HCT116 (cell line): ENCODE results near the gene HEPN1. TPM values are rescaled to one million over a fixed set of nuclear protein-coding genes. Genes with fewer than 3 reads are reported as not detected.

Experiments
- ATAC-seq: fragments of 200-7000 bp; cut with Tn5 transposase; 2 replicates; pipeline ENCODE4 v1.9.1; 2020; ENCODE audit warnings: mild to moderate bottlenecking, moderate library complexity
- BruUV-seq: library from RNA; stranded (reverse); fragments of 400-500 nt; replicated peaks from 2 replicates; lab custom pipeline; 2021; lab: Mats Ljungman, UMichigan
- CTCF ChIA-PET: fragments of 300-600 bp; sonication (Branson Sonifier 250); formaldehyde crosslinking; loops from one replicate; lab custom pipeline; 2021; ENCODE audit warnings: antibody characterized with exemption; lab: Charles Lee
- POLR2A ChIA-PET: fragments of 300-600, 350-600 bp; sonication (Branson Sonifier 250); formaldehyde crosslinking; loops from one replicate; lab custom pipeline; 2021; ENCODE audit warnings: antibody characterized with exemption; lab: Charles Lee
- RAD21 ChIA-PET, 2 experiments: fragments of 300-600 bp; sonication (Branson Sonifier 250); formaldehyde crosslinking; loops; one replicate each; lab custom pipeline; 2023; ENCODE audit warnings: low total read pairs in 2 of 2; ENCODE audit not compliant: uncharacterized antibody in 2 of 2, unreplicated experiment in 2 of 2, low non-redundant PET in 1 of 2; lab: Charles Lee
- DNase-seq: peaks from one replicate; pipeline ENCODE4 v3.0.0-alpha.2; 2010; ENCODE audit warnings: low read depth, low spot score
- H2AFZ ChIP-seq: fragments of 200-600 bp; shearing (Covaris generic), sonication (generic); 2 replicates; pipeline ENCODE4 v1.6.1; 2017; ENCODE audit warnings: low read depth, mixed run types, mixed read lengths, antibody characterized with exemption, low read length; ENCODE audit not compliant: poor library complexity, severe bottlenecking
- H3K27ac ChIP-seq: 2 replicates; pipeline ENCODE4 v1.5.1; 2012; ENCODE audit warnings: low read depth, low read length
- H3K27me3 ChIP-seq: fragments of 200-600 bp; sonication (generic); 2 replicates; pipeline ENCODE4 v1.6.1; 2016; ENCODE audit warnings: mixed run types, low read length, mixed read lengths; ENCODE audit not compliant: insufficient read depth
- H3K36me3 ChIP-seq, 2 experiments: fragments of 200-500 bp in 1 of 2; fragments of 200-600 bp in 1 of 2; sonication (Bioruptor generic) in 1 of 2; sonication (generic) in 1 of 2; 2 replicates each; pipeline versions ENCODE4 v1.5.1 to v1.6.1; 2014 to 2016; ENCODE audit warnings: low read length in 2 of 2, inconsistent platforms in 1 of 2, mixed read lengths in 1 of 2, mixed run types in 1 of 2; ENCODE audit not compliant: insufficient read depth in 2 of 2, control insufficient read depth in 1 of 2
- H3K4me1 ChIP-seq, 2 experiments: fragments of 200-600 bp in 1 of 2; sonication (generic) in 1 of 2; 2 replicates each; pipeline versions ENCODE4 v1.5.1 to v1.6.1; 2012 to 2017; ENCODE audit warnings: low read length in 2 of 2, inconsistent platforms in 1 of 2, mild to moderate bottlenecking in 1 of 2, mixed read lengths in 1 of 2, mixed run types in 1 of 2, moderate library complexity in 1 of 2; ENCODE audit not compliant: insufficient read depth in 2 of 2, control insufficient read depth in 1 of 2
- H3K4me2 ChIP-seq: fragments of 200-600 bp; sonication (generic); 2 replicates; pipeline ENCODE4 v1.6.1; 2017; ENCODE audit warnings: mixed run types, low read length, mixed read lengths
- H3K4me3 ChIP-seq, 2 experiments: fragments of 200-600 bp in 1 of 2; sonication (generic) in 1 of 2; replicated peaks in 1 of 2; 2 replicates each; pipeline ENCODE4 v1.5.1; 2011 to 2016; ENCODE audit warnings: low read length in 2 of 2, control low read depth in 1 of 2, low read depth in 1 of 2, mild to moderate bottlenecking in 1 of 2, mixed read lengths in 1 of 2, mixed run types in 1 of 2
- H3K79me2 ChIP-seq: fragments of 200-600 bp; sonication (generic); 2 replicates; pipeline ENCODE4 v1.6.1; 2017; ENCODE audit warnings: mild to moderate bottlenecking, mixed run types, low read length, moderate library complexity, mixed read lengths; ENCODE audit not compliant: insufficient read depth
- H3K9ac ChIP-seq: fragments of 200-600 bp; sonication (generic); 2 replicates; pipeline ENCODE4 v1.6.1; 2016; ENCODE audit warnings: low read length, mixed read lengths
- H3K9me2 ChIP-seq: fragments of 200-600 bp; sonication (generic), shearing (Covaris generic); 2 replicates; pipeline ENCODE4 v1.6.1; 2017; ENCODE audit warnings: mixed run types, mild to moderate bottlenecking, moderate library complexity; ENCODE audit not compliant: insufficient read depth
- H3K9me3 ChIP-seq, 2 experiments: fragments of 200-500 bp in 1 of 2; fragments of 200-600 bp in 1 of 2; sonication (Bioruptor generic) in 1 of 2; sonication (generic) in 1 of 2; 2 replicates each; pipeline ENCODE4 v1.6.1; 2014 to 2017; ENCODE audit warnings: low read length in 2 of 2, mixed read lengths in 2 of 2, inconsistent platforms in 1 of 2, low read depth in 1 of 2, mild to moderate bottlenecking in 1 of 2, mixed run types in 1 of 2, moderate library complexity in 1 of 2; ENCODE audit not compliant: control insufficient read depth in 1 of 2, insufficient read depth in 1 of 2
- H4K20me1 ChIP-seq: fragments of 200-600 bp; sonication (generic), shearing (Covaris generic); 2 replicates; pipeline ENCODE4 v1.6.1; 2017; ENCODE audit warnings: mixed run types, mild to moderate bottlenecking, moderate library complexity; ENCODE audit not compliant: insufficient read depth
- ATF3 ChIP-seq: IDR thresholded peaks from 2 replicates; pipeline ENCODE4 v1.6.1; 2012
- CEBPB ChIP-seq: IDR thresholded peaks from 2 replicates; pipeline ENCODE4 v1.6.1; 2012; ENCODE audit warnings: low read depth
- EGR1 ChIP-seq: IDR thresholded peaks from 2 replicates; pipeline ENCODE4 v1.6.1; 2012; ENCODE audit warnings: low read depth
- ELF1 ChIP-seq: IDR thresholded peaks from 2 replicates; pipeline ENCODE4 v1.6.1; 2012; ENCODE audit warnings: low read depth, borderline replicate concordance
- EZH2 ChIP-seq: fragments of 200-600 bp; sonication (generic); IDR thresholded peaks from 2 replicates; pipeline ENCODE4 v1.6.1; 2017; ENCODE audit warnings: antibody characterized with exemption, mixed run types
- EZH2phosphoT487 ChIP-seq: fragments of 200-600 bp; IDR thresholded peaks from 2 replicates; pipeline ENCODE4 v1.6.1; 2018; ENCODE audit warnings: antibody characterized with exemption, borderline replicate concordance
- FOSL1 ChIP-seq: IDR thresholded peaks from 2 replicates; pipeline ENCODE4 v1.6.1; 2012; ENCODE audit warnings: low read depth
- RAD21 ChIP-seq: IDR thresholded peaks from 2 replicates; pipeline ENCODE4 v1.6.1; 2012; ENCODE audit warnings: low read depth, mild to moderate bottlenecking
- SIN3A ChIP-seq: IDR thresholded peaks from 2 replicates; pipeline ENCODE4 v1.6.1; 2012; ENCODE audit warnings: low read depth
- SRF ChIP-seq: IDR thresholded peaks from 2 replicates; pipeline ENCODE4 v1.6.1; 2012; ENCODE audit warnings: low read depth
- TCF7L2 ChIP-seq: IDR thresholded peaks from 2 replicates; pipeline ENCODE4 v1.7.0; 2011; ENCODE audit warnings: borderline replicate concordance, inconsistent platforms; ENCODE audit not compliant: insufficient read depth, insufficient read length; ENCODE audit errors: extremely low read depth
- YY1 ChIP-seq: IDR thresholded peaks from 2 replicates; pipeline ENCODE4 v1.6.1; 2011; ENCODE audit warnings: low read length, low read depth, moderate library complexity, mild to moderate bottlenecking; ENCODE audit not compliant: insufficient replicate concordance; ENCODE audit errors: extremely low read depth
- ZFX ChIP-seq: fragments of 450-650 bp; IDR thresholded peaks from 2 replicates; pipeline ENCODE4 v1.6.1; 2017
- ZNF274 ChIP-seq: fragments of 200-500 bp; sonication (Bioruptor generic); IDR thresholded peaks from 2 replicates; pipeline ENCODE4 v1.6.1; 2014; ENCODE audit warnings: mild to moderate bottlenecking, low read depth, low read length, inconsistent platforms
- intact Hi-C: fragments of 100-400 bp; cut with micrococcal nuclease; formaldehyde crosslinking; loops from 2 replicates; pipeline ENCODE4 v1.10.0; 2022
- total RNA-seq: library from RNA; stranded (reverse); gene quantifications from one replicate; pipeline ENCODE4 v1.2.1, GENCODE V29; 2021; ENCODE audit not compliant: unreplicated experiment
- TF ChIP-seq, protein P1 (sequence below): IDR thresholded peaks from 2 replicates; pipeline ENCODE4 v1.6.1; 2012; ENCODE audit warnings: low read depth
- TF ChIP-seq, protein P2 (sequence below): IDR thresholded peaks from 2 replicates; pipeline ENCODE4 v1.6.1; 2012

Gene HEPN1
- total RNA-seq, 1 experiment from 2014 or later = not detected

DNA sequence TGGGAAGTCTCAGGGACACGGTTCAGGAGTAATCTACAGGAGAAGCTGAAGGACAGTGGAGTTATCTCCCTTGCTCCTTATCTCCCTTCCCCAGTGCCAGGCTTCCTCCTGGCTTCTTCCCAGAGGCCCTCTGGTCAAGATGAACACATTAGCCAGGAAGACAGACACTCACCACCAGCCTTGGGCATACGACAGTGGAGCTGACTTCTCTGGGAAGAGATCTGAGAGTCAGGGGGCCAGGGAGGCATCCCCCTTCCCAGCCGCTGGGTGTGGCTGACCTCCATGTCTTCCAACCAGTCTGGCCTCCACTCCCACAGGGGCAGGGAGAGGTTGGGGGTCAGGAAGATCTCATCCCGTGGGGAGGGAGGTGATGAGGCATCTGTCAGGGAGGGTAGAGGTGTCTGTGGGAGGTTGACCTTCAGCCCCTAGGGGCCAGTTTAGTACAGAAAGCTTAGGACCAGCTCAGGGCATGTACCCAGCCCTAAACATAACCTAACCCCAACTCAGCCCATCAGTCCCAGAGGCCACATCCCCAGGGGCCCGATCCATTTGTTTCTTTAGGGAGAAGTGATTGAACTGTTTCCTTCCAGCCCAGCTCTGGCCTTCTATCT lies 34.1 kb upstream of the HEPN1 start:
- H3K9me3 ChIP-seq = no peaks in the 10 kb centered on the region
- no peak for TF ChIP-seq SIN3A
- TF ChIP-seq, all 23 proteins: peak for 0
- Histone ChIP-seq H3K9me2 (no peaks in the 10 kb centered on the region), H3K4me3 (no peak overlapping the region), H3K36me3 (no peaks in the 10 kb centered on the region), H3K79me2 (no peaks in the 10 kb centered on the region), H3K27me3 (0 out of 2 replicates have a peak, but pooled peaks cover 3% of the 10 kb centered on the region), H4K20me1 (no peaks in the 10 kb centered on the region), H3K4me2 (no peak overlapping the region), H3K4me1 (no peaks in the 10 kb centered on the region), H3K27ac (no peak overlapping the region), H2AFZ (no peak overlapping the region), H3K9ac (no peak overlapping the region)
- POLR2A ChIA-PET = no interaction called here
- intact Hi-C loops = no loop called here
- ATAC-seq (no peak), DNase-seq (no peak)
- CTCF ChIA-PET = interaction anchor here (1.6 kb wide), 1 partner anchor 8 kb away, joined by 4 read pairs; no protein-coding TSS in a partner anchor
- BruUV-seq = no TSS peak
- RAD21 ChIA-PET = no interaction called here

DNA sequence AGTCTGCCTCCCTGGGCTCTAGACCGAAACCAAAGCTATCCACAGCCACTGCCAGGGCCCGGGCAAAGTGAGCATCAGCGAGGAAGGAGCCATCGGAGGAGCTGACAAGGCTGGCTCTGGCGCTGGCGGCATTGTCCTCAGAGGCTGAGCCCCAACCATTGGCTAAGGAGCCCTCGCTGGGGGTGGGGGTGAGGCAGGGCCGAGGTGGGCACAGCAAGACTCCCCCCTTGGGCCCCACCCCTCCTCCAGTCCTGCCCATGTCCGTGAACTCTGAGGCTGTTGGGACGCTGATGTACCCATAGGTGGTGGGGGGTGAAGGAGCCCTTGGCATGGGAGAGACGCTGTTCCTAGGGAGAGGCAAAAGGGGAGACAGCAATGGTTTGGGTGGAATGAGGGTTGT lies 32.6 kb upstream of the HEPN1 start:
- Histone ChIP-seq H3K27me3 (0 out of 2 replicates have a peak, but pooled peaks cover 3% of the 10 kb centered on the region), H2AFZ (no peak overlapping the region), H4K20me1 (no peaks in the 10 kb centered on the region), H3K9me2 (no peaks in the 10 kb centered on the region), H3K4me1 (no peaks in the 10 kb centered on the region), H3K4me2 (no peak overlapping the region), H3K9me3 (no peaks in the 10 kb centered on the region), H3K9ac (no peak overlapping the region), H3K36me3 (no peaks in the 10 kb centered on the region), H3K4me3 (no peak overlapping the region), H3K27ac (no peak overlapping the region), H3K79me2 (no peaks in the 10 kb centered on the region)
- CTCF ChIA-PET = interaction anchor here (1.9 kb wide), 1 partner anchor 10 kb away, joined by 8 read pairs; no protein-coding TSS in a partner anchor
- BruUV-seq = no TSS peak
- POLR2A ChIA-PET = no interaction called here
- ATAC-seq = no peak
- RAD21 ChIA-PET = no interaction called here
- TF ChIP-seq SIN3A (no peak), CEBPB (no peak), RAD21 (no peak), FOSL1 (no peak), EGR1 (no peak), ZNF274 (no peak), EZH2phosphoT487 (no peak), ELF1 (no peak), TCF7L2 (no peak), EZH2 (no peak), YY1 (no peak), ZFX (no peak), SRF (no peak), ATF3 (no peak)
- TF ChIP-seq, protein P1, sequence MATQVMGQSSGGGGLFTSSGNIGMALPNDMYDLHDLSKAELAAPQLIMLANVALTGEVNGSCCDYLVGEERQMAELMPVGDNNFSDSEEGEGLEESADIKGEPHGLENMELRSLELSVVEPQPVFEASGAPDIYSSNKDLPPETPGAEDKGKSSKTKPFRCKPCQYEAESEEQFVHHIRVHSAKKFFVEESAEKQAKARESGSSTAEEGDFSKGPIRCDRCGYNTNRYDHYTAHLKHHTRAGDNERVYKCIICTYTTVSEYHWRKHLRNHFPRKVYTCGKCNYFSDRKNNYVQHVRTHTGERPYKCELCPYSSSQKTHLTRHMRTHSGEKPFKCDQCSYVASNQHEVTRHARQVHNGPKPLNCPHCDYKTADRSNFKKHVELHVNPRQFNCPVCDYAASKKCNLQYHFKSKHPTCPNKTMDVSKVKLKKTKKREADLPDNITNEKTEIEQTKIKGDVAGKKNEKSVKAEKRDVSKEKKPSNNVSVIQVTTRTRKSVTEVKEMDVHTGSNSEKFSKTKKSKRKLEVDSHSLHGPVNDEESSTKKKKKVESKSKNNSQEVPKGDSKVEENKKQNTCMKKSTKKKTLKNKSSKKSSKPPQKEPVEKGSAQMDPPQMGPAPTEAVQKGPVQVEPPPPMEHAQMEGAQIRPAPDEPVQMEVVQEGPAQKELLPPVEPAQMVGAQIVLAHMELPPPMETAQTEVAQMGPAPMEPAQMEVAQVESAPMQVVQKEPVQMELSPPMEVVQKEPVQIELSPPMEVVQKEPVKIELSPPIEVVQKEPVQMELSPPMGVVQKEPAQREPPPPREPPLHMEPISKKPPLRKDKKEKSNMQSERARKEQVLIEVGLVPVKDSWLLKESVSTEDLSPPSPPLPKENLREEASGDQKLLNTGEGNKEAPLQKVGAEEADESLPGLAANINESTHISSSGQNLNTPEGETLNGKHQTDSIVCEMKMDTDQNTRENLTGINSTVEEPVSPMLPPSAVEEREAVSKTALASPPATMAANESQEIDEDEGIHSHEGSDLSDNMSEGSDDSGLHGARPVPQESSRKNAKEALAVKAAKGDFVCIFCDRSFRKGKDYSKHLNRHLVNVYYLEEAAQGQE = no peak
- TF ChIP-seq, protein P2, sequence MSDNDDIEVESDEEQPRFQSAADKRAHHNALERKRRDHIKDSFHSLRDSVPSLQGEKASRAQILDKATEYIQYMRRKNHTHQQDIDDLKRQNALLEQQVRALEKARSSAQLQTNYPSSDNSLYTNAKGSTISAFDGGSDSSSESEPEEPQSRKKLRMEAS = no peak
- intact Hi-C loops = no loop called here
- no peak for DNase-seq
